ENCODE results near the gene RNF151. TPM values are rescaled to one million over a fixed set of nuclear protein-coding genes. Genes with fewer than 3 reads are reported as not detected.
A peak's percentile ranks its signal among the peaks of the same experiment; 100 is the strongest.

Gene RNF151
- total RNA-seq, 2 experiments from 2014 or later, result not detected

GRCh38 chr16:1929578-1930337 is 36.9 kb upstream of the RNF151 start:
- H3K27ac ChIP-seq (ENCODE audit: low read depth in 1 of 2, low read length in 2 of 2), result no peak overlapping the region
- DNase-seq, result peak; percentile 79 to 96 (median 92)
- intact Hi-C loops (cut with DNase I, micrococcal nuclease), result loop anchor here (1.0 to 2.0 kb wide), 4 partner anchors 66 to 157 kb away; partner anchors contain the start of genes EME2 (in 2 of the 2) and MRPS34 (in 2 of the 2)
- no peaks in the 10 kb centered on the region for H3K36me3 Mint-ChIP-seq (ENCODE audit: low read depth)
- peaks cover 0 to under 1% of the 10 kb centered on the region in 2 experiments for H3K27me3 ChIP-seq (ENCODE audit: control insufficient read depth in 1 of 2, insufficient read depth in 2 of 2, low read length in 2 of 2)
- ATAC-seq (ENCODE audit: poor library complexity), result peak; percentile 100
- no peaks in the 10 kb centered on the region for H3K36me3 ChIP-seq (ENCODE audit: insufficient read depth, low read length)
- peak overlapping the region; percentile 88 for H3K4me3 Mint-ChIP-seq
- POLR2A ChIA-PET, result interaction anchor here (1.0 to 1.5 kb wide), 2 partner anchors 147 to 225 kb away, joined by 3 to 8 read pairs; partner anchors contain the start of genes NUBP2, SPSB3 and TRAF7
- no peak overlapping the region for H3K27ac Mint-ChIP-seq
- no peaks in the 10 kb centered on the region for H3K9me3 ChIP-seq (ENCODE audit: control insufficient read depth in 1 of 2, insufficient read depth in 1 of 2, low read length in 2 of 2)
- H3K4me1 ChIP-seq (ENCODE audit: insufficient read depth, low read length), result peaks cover 11% of the 10 kb centered on the region
- peaks cover 2% of the 10 kb centered on the region for H3K27me3 Mint-ChIP-seq
- H3K4me3 ChIP-seq (ENCODE audit: low read length), result peak overlapping the region; percentile 42
- no peaks in the 10 kb centered on the region for H3K4me1 Mint-ChIP-seq (ENCODE audit: low read depth)
- CTCF ChIA-PET, result interaction anchor here (0.9 to 1.2 kb wide), 2 partner anchors 63 to 67 kb away, joined by 3 read pairs; no protein-coding TSS in a partner anchor
- no peaks in the 10 kb centered on the region for H3K9me3 Mint-ChIP-seq
- TF ChIP-seq CTCF (IDR thresholded peaks at IDR 0.05), result peak; percentile 94

DNA sequence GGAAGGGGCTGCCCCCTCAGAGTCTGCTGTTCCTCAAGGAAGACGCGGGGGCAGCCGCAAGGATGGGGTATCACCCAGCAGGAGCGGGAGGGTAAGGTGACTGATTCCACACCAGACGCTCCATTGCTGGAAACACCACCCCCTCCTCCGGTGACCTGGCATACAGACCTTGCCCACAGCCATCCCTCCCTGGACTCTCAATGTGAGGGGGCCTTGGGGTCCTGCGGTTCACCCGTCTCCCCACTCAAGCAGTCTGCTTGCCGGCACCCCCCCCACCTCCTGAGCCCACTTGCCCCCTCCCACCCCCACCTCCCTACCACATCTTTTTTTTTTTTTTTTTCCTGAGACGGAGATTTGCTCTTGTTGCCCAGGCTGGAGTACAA is 36.3 kb upstream of the RNF151 start:
- no peaks in the 10 kb centered on the region for H3K36me3 ChIP-seq (ENCODE audit: insufficient read depth, low read length)
- H3K9me3 ChIP-seq (ENCODE audit: control insufficient read depth in 1 of 2, insufficient read depth in 1 of 2, low read length in 2 of 2), result no peaks in the 10 kb centered on the region
- no peak overlapping the region for H3K4me3 ChIP-seq (ENCODE audit: low read length)
- no peak for TF ChIP-seq CTCF (IDR thresholded peaks at IDR 0.05)
- Mint-ChIP-seq H3K27ac (no peak overlapping the region), H3K27me3 (no peaks in the 10 kb centered on the region), H3K9me3 (no peaks in the 10 kb centered on the region), H3K4me3 (no peak overlapping the region), H3K4me1 (ENCODE audit: low read depth) (no peaks in the 10 kb centered on the region), H3K36me3 (ENCODE audit: low read depth) (no peaks in the 10 kb centered on the region)
- ChIA-PET POLR2A (no interaction called here), CTCF (no interaction called here)
- intact Hi-C loops (cut with DNase I, micrococcal nuclease), result no loop called here
- no peak overlapping the region for H3K27ac ChIP-seq (ENCODE audit: low read depth in 1 of 2, low read length in 2 of 2)
- DNase-seq (no peak), ATAC-seq (ENCODE audit: poor library complexity) (no peak)
- H3K27me3 ChIP-seq (ENCODE audit: control insufficient read depth in 1 of 2, insufficient read depth in 2 of 2, low read length in 2 of 2), result no peaks in the 10 kb centered on the region
- peaks cover 11% of the 10 kb centered on the region for H3K4me1 ChIP-seq (ENCODE audit: insufficient read depth, low read length)

GRCh38 chr16:1932050-1933028 is 34.3 kb upstream of the RNF151 start:
- POLR2A ChIA-PET, result no interaction called here
- Histone ChIP-seq H3K9me3 (ENCODE audit: control insufficient read depth in 1 of 2, insufficient read depth in 1 of 2, low read length in 2 of 2) (no peaks in the 10 kb centered on the region), H3K4me3 (ENCODE audit: low read length) (no peak overlapping the region), H3K4me1 (ENCODE audit: insufficient read depth, low read length) (peaks cover 11% of the 10 kb centered on the region), H3K36me3 (ENCODE audit: insufficient read depth, low read length) (no peaks in the 10 kb centered on the region), H3K27me3 (ENCODE audit: control insufficient read depth in 1 of 2, insufficient read depth in 2 of 2, low read length in 2 of 2) (no peaks in the 10 kb centered on the region), H3K27ac (ENCODE audit: low read depth in 1 of 2, low read length in 2 of 2) (no peak overlapping the region)
- H3K9me3 Mint-ChIP-seq, result no peaks in the 10 kb centered on the region
- H3K4me3 Mint-ChIP-seq, result no peak overlapping the region
- ATAC-seq (ENCODE audit: poor library complexity) (no peak), DNase-seq (no peak)
- H3K27me3 Mint-ChIP-seq, result no peaks in the 10 kb centered on the region
- H3K27ac Mint-ChIP-seq, result no peak overlapping the region
- no peaks in the 10 kb centered on the region for H3K4me1 Mint-ChIP-seq (ENCODE audit: low read depth)
- TF ChIP-seq CTCF (IDR thresholded peaks at IDR 0.05), result no peak
- intact Hi-C loops (cut with DNase I, micrococcal nuclease), result no loop called here
- H3K36me3 Mint-ChIP-seq (ENCODE audit: low read depth), result no peaks in the 10 kb centered on the region
- CTCF ChIA-PET, result no interaction called here
